WTC11 (cell line): ENCODE data around the gene PBX3. TPM values are rescaled to one million over a fixed set of nuclear protein-coding genes. Genes with fewer than 3 reads are reported as not detected.
A peak's percentile ranks its signal among the peaks of the same experiment; 100 is the strongest.

ENCODE experiments used
- ATF1 ChIP-seq: sonication (generic); formaldehyde crosslinking; IDR thresholded peaks from 2 replicates; pipeline ENCODE4 v1.8.1; 2023; ENCODE audit warnings: mild to moderate bottlenecking, moderate library complexity, missing genetic modification reagents
- CDX4 ChIP-seq: fragments of 250-450 bp; sonication (Bioruptor Pico); IDR thresholded peaks from 2 replicates; pipeline ENCODE4 v1.9.0; 2021; ENCODE audit warnings: moderate library complexity, mild to moderate bottlenecking, inconsistent platforms, borderline replicate concordance
- CREB1 ChIP-seq: sonication (generic); formaldehyde crosslinking; IDR thresholded peaks from 2 replicates; pipeline ENCODE4 v1.8.0; 2023; ENCODE audit warnings: mild to moderate bottlenecking, missing genetic modification reagents
- CREM ChIP-seq: sonication (generic); formaldehyde crosslinking; IDR thresholded peaks from 2 replicates; pipeline ENCODE4 v1.8.1; 2022; ENCODE audit warnings: mild to moderate bottlenecking, missing genetic modification reagents, moderate library complexity
- ERG ChIP-seq: fragments of 250-450 bp; sonication (Bioruptor Pico); IDR thresholded peaks from 2 replicates; pipeline ENCODE4 v1.8.0; 2021; ENCODE audit warnings: mild to moderate bottlenecking
- ESRRA ChIP-seq: sonication (generic); formaldehyde crosslinking; IDR thresholded peaks from 2 replicates; pipeline ENCODE4 v1.8.1; 2022; ENCODE audit warnings: mild to moderate bottlenecking, missing genetic modification reagents, borderline replicate concordance
- FOXP1 ChIP-seq: sonication (generic); formaldehyde crosslinking; IDR thresholded peaks from 2 replicates; pipeline ENCODE4 v1.8.0; 2022; ENCODE audit warnings: missing genetic modification reagents, mild to moderate bottlenecking, moderate library complexity, borderline replicate concordance
- GTF2I ChIP-seq: fragments of 250-450 bp; sonication (Bioruptor Pico); conservative IDR thresholded peaks from 2 replicates; pipeline ENCODE4 v1.4.0; 2021; ENCODE audit warnings: mild to moderate bottlenecking
- JUN ChIP-seq: sonication (generic); formaldehyde crosslinking; IDR thresholded peaks from 2 replicates; pipeline ENCODE4 v1.8.0; 2023; ENCODE audit warnings: mild to moderate bottlenecking, missing genetic modification reagents
- MLX ChIP-seq: sonication (generic); formaldehyde crosslinking; IDR thresholded peaks from 2 replicates; pipeline ENCODE4 v1.8.1; 2023; ENCODE audit warnings: mild to moderate bottlenecking, missing genetic modification reagents, moderate library complexity
- NR2C2 ChIP-seq: sonication (generic); formaldehyde crosslinking; IDR thresholded peaks from 2 replicates; pipeline ENCODE4 v1.8.0; 2022; ENCODE audit warnings: mild to moderate bottlenecking, missing genetic modification reagents
- PRDM15 ChIP-seq: sonication (generic); formaldehyde crosslinking; IDR thresholded peaks from 2 replicates; pipeline ENCODE4 v1.8.0; 2022; ENCODE audit warnings: missing genetic modification reagents
- PREB ChIP-seq: sonication (generic); formaldehyde crosslinking; IDR thresholded peaks from 2 replicates; pipeline ENCODE4 v1.8.1; 2022; ENCODE audit warnings: mild to moderate bottlenecking, missing genetic modification reagents, moderate library complexity, borderline replicate concordance
- SMAD4 ChIP-seq: sonication (generic); formaldehyde crosslinking; IDR thresholded peaks from 2 replicates; pipeline ENCODE4 v1.8.0; 2022; ENCODE audit warnings: mild to moderate bottlenecking, missing genetic modification reagents
- TEAD1 ChIP-seq: sonication (generic); formaldehyde crosslinking; IDR thresholded peaks from 2 replicates; pipeline ENCODE4 v1.8.0; 2022; ENCODE audit warnings: mild to moderate bottlenecking, missing genetic modification reagents
- USF1 ChIP-seq: sonication (generic); formaldehyde crosslinking; IDR thresholded peaks from 2 replicates; pipeline ENCODE4 v1.8.0; 2022; ENCODE audit warnings: mild to moderate bottlenecking, missing genetic modification reagents
- USF2 ChIP-seq: sonication (generic); formaldehyde crosslinking; IDR thresholded peaks from 2 replicates; pipeline ENCODE4 v1.8.1; 2023; ENCODE audit warnings: mild to moderate bottlenecking, missing genetic modification reagents, moderate library complexity
- ZBTB21 ChIP-seq: sonication (generic); formaldehyde crosslinking; IDR thresholded peaks from 2 replicates; pipeline ENCODE4 v1.8.1; 2023; ENCODE audit warnings: mild to moderate bottlenecking, missing genetic modification reagents, borderline replicate concordance
- ZMAT4 ChIP-seq: fragments of 250-450 bp; sonication (Bioruptor Pico); IDR thresholded peaks from 2 replicates; pipeline ENCODE4 v1.9.0; 2021; ENCODE audit warnings: mild to moderate bottlenecking
- ZNF219 ChIP-seq: sonication (generic); formaldehyde crosslinking; IDR thresholded peaks from 2 replicates; pipeline ENCODE4 v1.8.0; 2023; ENCODE audit warnings: missing genetic modification reagents, mild to moderate bottlenecking, borderline replicate concordance
- ZNF263 ChIP-seq: sonication (generic); formaldehyde crosslinking; IDR thresholded peaks from 2 replicates; pipeline ENCODE4 v1.8.1; 2022; ENCODE audit warnings: low read depth, mild to moderate bottlenecking, moderate library complexity, missing genetic modification reagents
- ZNF317 ChIP-seq: sonication (generic); formaldehyde crosslinking; IDR thresholded peaks from 2 replicates; pipeline ENCODE4 v1.8.1; 2023; ENCODE audit warnings: low read depth, mild to moderate bottlenecking, moderate library complexity, missing genetic modification reagents, borderline replicate concordance
- ZNF532 ChIP-seq: fragments of 250-450 bp; sonication (Bioruptor Pico); IDR thresholded peaks from 2 replicates; pipeline ENCODE4 v1.9.0; 2021; ENCODE audit warnings: mild to moderate bottlenecking, borderline replicate concordance
- ZNF671 ChIP-seq: fragments of 250-450 bp; sonication (Bioruptor Pico); IDR thresholded peaks from 2 replicates; pipeline ENCODE4 v1.8.0; 2021; ENCODE audit warnings: mild to moderate bottlenecking
- total RNA-seq: library from RNA; stranded (reverse); gene quantifications from 3 replicates; pipeline ENCODE4 v1.2.3, GENCODE V29; 2021

The PBX3 gene
- total RNA-seq, 1 experiment from 2014 or later = 48.5 TPM

- no peak; the same call in 1 of the 2 replicates for TF ChIP-seq PRDM15 (CRISPR knock-in tag)
- TF ChIP-seq CDX4 (CRISPR knock-in tag) = no peak
- peak; percentile 96 for TF ChIP-seq NR2C2 (CRISPR knock-in tag)
- TF ChIP-seq ZNF532 (CRISPR knock-in tag) = no peak
- peak; percentile 81 for TF ChIP-seq GTF2I
- TF ChIP-seq CREB1 (CRISPR knock-in tag) = no peak
- no peak for TF ChIP-seq USF1 (CRISPR knock-in tag)
- TF ChIP-seq ZNF317 (CRISPR knock-in tag) = 0 out of 2 replicates have a peak, but pooled peaks have one; percentile 8
- no peak for TF ChIP-seq JUN (CRISPR knock-in tag)
- TF ChIP-seq USF2 (CRISPR knock-in tag) = no peak; the same call in 1 of the 2 replicates
- TF ChIP-seq CREM (CRISPR knock-in tag) = peak; percentile 46; the same call in 1 of the 2 replicates
- TF ChIP-seq ZNF219 (CRISPR knock-in tag) = no peak
- no peak for TF ChIP-seq ZMAT4
- 0 out of 2 replicates have a peak, but pooled peaks have one; percentile 49 for TF ChIP-seq ZBTB21 (CRISPR knock-in tag)
- TF ChIP-seq MLX (CRISPR knock-in tag) = no peak
- no peak for TF ChIP-seq ATF1 (CRISPR knock-in tag)
- no peak for TF ChIP-seq ERG (CRISPR knock-in tag)
- peak; percentile 51; the same call in 1 of the 2 replicates for TF ChIP-seq FOXP1 (CRISPR knock-in tag)
- TF ChIP-seq SMAD4 (CRISPR knock-in tag) = no peak
- TF ChIP-seq ESRRA = peak; percentile 73; the same call in 1 of the 2 replicates
- TF ChIP-seq TEAD1 (CRISPR knock-in tag) = no peak
- no peak for TF ChIP-seq ZNF263 (CRISPR knock-in tag)
- no peak for TF ChIP-seq PREB (CRISPR knock-in tag)
- no peak for TF ChIP-seq ZNF671 (CRISPR knock-in tag)
Observed at GRCh38 chr9:125706651-125707471, 40.3 kb upstream of the PBX3 start, which contains the start of gene MAPKAP1 (continued).
